ENCODE results near the gene ARSG. TPM values are rescaled to one million over a fixed set of nuclear protein-coding genes. Genes with fewer than 3 reads are reported as not detected.

ARSG gene
- total and polyA plus RNA-seq, 9 of the 15 experiments (the other 6 are each of a cell fraction or from before 2014, with no cell fraction given), result 1.0 to 5.6 (median 1.8) TPM

GRCh38 chr17:68391561-68392268 lies 100.4 kb downstream of the ARSG start:
- no peak overlapping the region for H2AFZ ChIP-seq (ENCODE audit: low read depth, low read length)
- H3K36me3 ChIP-seq (ENCODE audit: control insufficient read depth, insufficient read depth, low read length), result no peaks in the 10 kb centered on the region
- peaks cover under 1% of the 10 kb centered on the region for H3K9me1 ChIP-seq (ENCODE audit: control insufficient read depth, insufficient read depth, low read length)
- H3K9ac ChIP-seq (ENCODE audit: insufficient read depth in 1 of 2, low read depth in 2 of 2, low read length in 2 of 2), result no peak overlapping the region
- H3K27me3 ChIP-seq (ENCODE audit: control insufficient read depth in 2 of 2, insufficient read depth in 2 of 2, low read length in 2 of 2), result peaks cover 22 to 63% of the 10 kb centered on the region in 2 experiments; a peak in 3 of 5 replicates
- H3K4me3 ChIP-seq, result no peak overlapping the region
- WGBS (ENCODE audit: insufficient coverage, low coverage, missing lambda C conversion rate), result 1% methylated on average over 16 of the region's 16 CpGs
- no peaks in the 10 kb centered on the region for H3K9me3 ChIP-seq (replicated peaks; ENCODE audit: control insufficient read depth, insufficient read depth, low read depth, low read length)
- ChIA-PET CTCF (ENCODE audit: low intra/inter-chr PET ratio) (no interaction called here), POLR2A (interaction anchor here (0.6 to 1.3 kb wide), 3 partner anchors 66 to 755 kb away, joined by 3 read pairs; no protein-coding TSS in a partner anchor)
- in situ Hi-C loops (cut with MboI), result no loop called here
- ATAC-seq (no peak), FAIRE-seq (no peak), DNase-seq (ENCODE audit: extremely low read depth in 1 of 4, low spot score in 3 of 4) (no peak)
- no peaks in the 10 kb centered on the region for H3K79me2 ChIP-seq (ENCODE audit: control insufficient read depth, insufficient read depth, low read length)
- no peak overlapping the region for H3K27ac ChIP-seq (ENCODE audit: extremely low read depth, low read depth, low read length)
- no peaks in the 10 kb centered on the region for H4K20me1 ChIP-seq (replicated peaks; ENCODE audit: control insufficient read depth, insufficient read depth, low read length)
- intact Hi-C loops (cut with micrococcal nuclease), result loop anchor here (10.0 kb wide), 1 partner anchor 127 kb away; no protein-coding TSS in a partner anchor
- no peak overlapping the region for H3K4me2 ChIP-seq (ENCODE audit: insufficient read depth, low read length)
- BruUV-seq (replicated peaks), result no TSS peak
- H3K4me1 ChIP-seq (replicated peaks in 1 of 2; ENCODE audit: control insufficient read depth in 2 of 2, insufficient read depth in 2 of 2, low read length in 2 of 2), result no peaks in the 10 kb centered on the region
- no peak for TF ChIP-seq CBX8 (IDR thresholded peaks at IDR 0.05; ENCODE audit: borderline replicate concordance, extremely low read depth, low read depth, low read length, poor library complexity, severe bottlenecking)
- TF ChIP-seq GTF2E2 (tag; IDR thresholded peaks at IDR 0.05), result no peak
- TF ChIP-seq ZHX1 (conservative IDR thresholded peaks at IDR 0.05; ENCODE audit: low read length), result no peak
- no peak for TF ChIP-seq PML (IDR thresholded peaks at IDR 0.05; ENCODE audit: low read length)
- TF ChIP-seq ZNF277 (CRISPR knock-in tag; IDR thresholded peaks at IDR 0.05; ENCODE audit: borderline replicate concordance), result no peak
- no peak for TF ChIP-seq TFAM (CRISPR knock-in tag; conservative IDR thresholded peaks at IDR 0.05)
- TF ChIP-seq MAFG (tag; conservative IDR thresholded peaks at IDR 0.05), result peak; percentile 80
- peak; percentile 82 for TF ChIP-seq ZNF316 (IDR thresholded peaks at IDR 0.05)
- TF ChIP-seq ZBTB9 (CRISPR knock-in tag; IDR thresholded peaks at IDR 0.05), result no peak
- no peak for TF ChIP-seq PHTF2 (CRISPR knock-in tag; IDR thresholded peaks at IDR 0.05)
- no peak for TF ChIP-seq U2AF2 (optimal IDR thresholded peaks at IDR 0.05; ENCODE audit: low read depth, low read length)
- no peak for TF ChIP-seq JUN (IDR thresholded peaks at IDR 0.05; ENCODE audit: borderline replicate concordance, low read depth, low read length)
- no peak for TF ChIP-seq JUN (CRISPR knock-in tag; IDR thresholded peaks at IDR 0.05; ENCODE audit: borderline replicate concordance)
- TF ChIP-seq ZNF511 (CRISPR knock-in tag; IDR thresholded peaks at IDR 0.05), result no peak
- TF ChIP-seq PPARD (CRISPR knock-in tag; IDR thresholded peaks at IDR 0.05), result no peak
- no peak for TF ChIP-seq TCFL5 (CRISPR knock-in tag; conservative IDR thresholded peaks at IDR 0.05)
- TF ChIP-seq PHB (CRISPR knock-in tag; IDR thresholded peaks at IDR 0.05), result no peak
